Upper lobe of right lung (tissue), 1 donor: ENCODE measurements around the gene CPT1A. TPM values are rescaled to one million over a fixed set of nuclear protein-coding genes. Genes with fewer than 3 reads are reported as not detected.

Source experiments
- ATAC-seq: fragments of 200-7000 bp; cut with Tn5 transposase; one replicate; pipeline ENCODE4 v1.9.1; 2020; ENCODE audit warnings: mild to moderate bottlenecking, moderate library complexity
- DNase-seq: peaks from one replicate; pipeline ENCODE4 v3.0.0-alpha.2; 2020
- H3K27ac ChIP-seq: fragments of 200-600 bp; one replicate; pipeline ENCODE4 v1.8.0; 2022
- H3K27me3 ChIP-seq: fragments of 200-600 bp; one replicate; pipeline ENCODE4 v1.8.0; 2022; ENCODE audit warnings: mild to moderate bottlenecking
- H3K36me3 ChIP-seq: fragments of 200-600 bp; one replicate; pipeline ENCODE4 v1.8.0; 2022
- H3K4me1 ChIP-seq: fragments of 200-600 bp; one replicate; pipeline ENCODE4 v1.8.0; 2022
- H3K4me3 ChIP-seq: fragments of 200-600 bp; one replicate; pipeline ENCODE4 v1.8.0; 2022; ENCODE audit warnings: mild to moderate bottlenecking
- H3K9me3 ChIP-seq: fragments of 200-600 bp; one replicate; pipeline ENCODE4 v1.8.0; 2022
- CTCF ChIP-seq: fragments of 200-600 bp; IDR thresholded peaks from one replicate; pipeline ENCODE4 v1.8.0; 2022; ENCODE audit warnings: antibody characterized with exemption
- intact Hi-C: fragments of 100-400 bp; cut with DNase I; formaldehyde crosslinking; loops from one replicate; pipeline ENCODE4 v1.11.0; 2022
- total RNA-seq: library from RNA; stranded (reverse); fragmentation: NEBNext Ultra II Directional; extraction: Animal tissue kit (Norgen Biotek cat#: 25700); gene quantifications from one replicate; pipeline ENCODE4 v1.2.1, GENCODE V29; 2021
- donor health status: DM: no; HTN: yes; CAD: no; lungs with severe emphysema.

The CPT1A gene
- total RNA-seq, 1 donor from 2014 or later: 76.4 TPM

- Histone ChIP-seq H3K36me3 (no peaks in the 10 kb centered on the region), H3K27ac (peak overlapping the region; percentile 33), H3K4me3 (peak overlapping the region; percentile 94), H3K27me3 (no peaks in the 10 kb centered on the region), H3K4me1 (peaks cover 38% of the 10 kb centered on the region), H3K9me3 (no peaks in the 10 kb centered on the region)
- DNase-seq: no peak
- no peak for TF ChIP-seq CTCF
- no peak for ATAC-seq
- intact Hi-C loops: no loop called here
These were observed 1.4 kb upstream of the CPT1A start for GRCh38 chr11:68843052-68843561.

- no peaks in the 10 kb centered on the region for H3K9me3 ChIP-seq
- DNase-seq (no peak), ATAC-seq (no peak)
- intact Hi-C loops: no loop called here
- no peak for TF ChIP-seq CTCF
- no peaks in the 10 kb centered on the region for H3K36me3 ChIP-seq
- peaks cover 44% of the 10 kb centered on the region for H3K4me1 ChIP-seq
- H3K4me3 ChIP-seq: peak overlapping the region; percentile 94
- H3K27me3 ChIP-seq: no peaks in the 10 kb centered on the region
- H3K27ac ChIP-seq: peak overlapping the region; percentile 33
These were observed 823 bp upstream of the CPT1A start for GRCh38 chr11:68842427-68843051.

- Histone ChIP-seq H3K27me3 (no peaks in the 10 kb centered on the region), H3K9me3 (no peaks in the 10 kb centered on the region), H3K27ac (peak overlapping the region; percentile 90), H3K4me3 (peak overlapping the region; percentile 94), H3K4me1 (peaks cover 59% of the 10 kb centered on the region), H3K36me3 (no peaks in the 10 kb centered on the region)
- no peak for TF ChIP-seq CTCF
- peak; percentile 85 for DNase-seq
- intact Hi-C loops: no loop called here
- ATAC-seq: peak; percentile 37
These were observed 759 bp downstream of the CPT1A start for GRCh38 chr11:68840661-68841653.

GRCh38 chr11:68839911-68840641, 1.6 kb downstream of the CPT1A start:
- H3K4me1 ChIP-seq: peaks cover 68% of the 10 kb centered on the region
- ATAC-seq: no peak
- H3K27ac ChIP-seq: peak overlapping the region; percentile 90
- H3K9me3 ChIP-seq: no peaks in the 10 kb centered on the region
- H3K4me3 ChIP-seq: peak overlapping the region; percentile 94
- H3K27me3 ChIP-seq: no peaks in the 10 kb centered on the region
- H3K36me3 ChIP-seq: no peaks in the 10 kb centered on the region
- no peak for DNase-seq
- no peak for TF ChIP-seq CTCF
- intact Hi-C loops: no loop called here

GRCh38 chr11:68839054-68839865, 2.5 kb downstream of the CPT1A start:
- H3K4me3 ChIP-seq: peak overlapping the region; percentile 94
- H3K9me3 ChIP-seq: no peaks in the 10 kb centered on the region
- H3K27me3 ChIP-seq: no peaks in the 10 kb centered on the region
- H3K36me3 ChIP-seq: no peaks in the 10 kb centered on the region
- peak overlapping the region; percentile 90 for H3K27ac ChIP-seq
- DNase-seq: peak; percentile 98
- peaks cover 68% of the 10 kb centered on the region for H3K4me1 ChIP-seq
- peak; percentile 87 for ATAC-seq
- TF ChIP-seq CTCF: no peak
- intact Hi-C loops: no loop called here
